ENCODE results near the gene TGFBR2.

Gene TGFBR2

GRCh38 chr3:30629746-30630145 lies 23.3 kb downstream of the TGFBR2 start:
- peak overlapping the region; percentile 77 for H3K27ac ChIP-seq (replicated peaks)

GRCh38 chr3:30630238-30631030 lies 24.0 kb downstream of the TGFBR2 start:
- H3K27ac ChIP-seq (replicated peaks): peak overlapping the region; percentile 77
- H3K27me3 ChIP-seq (ENCODE audit: insufficient read depth, poor library complexity, severe bottlenecking): no peaks in the 10 kb centered on the region
- H3K4me3 ChIP-seq (replicated peaks; ENCODE audit: insufficient read depth, low read length): no peak overlapping the region
- TF ChIP-seq POLR2AphosphoS5 (IDR thresholded peaks at IDR 0.05; ENCODE audit: low read depth) (no peak), REST (IDR thresholded peaks at IDR 0.05; ENCODE audit: insufficient replicate concordance, low read depth) (no peak), CTCF (IDR thresholded peaks at IDR 0.05; ENCODE audit: insufficient read depth, low read length) (no peak), GABPA (IDR thresholded peaks at IDR 0.05; ENCODE audit: low read depth) (no peak)
- DNase-seq (ENCODE audit: low read depth in 1 of 2, low spot score in 1 of 2): no peak

More at GRCh38 chr3:30629746-30630145, 23.3 kb downstream of the TGFBR2 start:
- TF ChIP-seq POLR2AphosphoS5 (IDR thresholded peaks at IDR 0.05; ENCODE audit: low read depth) (no peak), REST (IDR thresholded peaks at IDR 0.05; ENCODE audit: insufficient replicate concordance, low read depth) (no peak), SPI1 (IDR thresholded peaks at IDR 0.05; ENCODE audit: borderline replicate concordance, low read depth) (no peak), GABPA (IDR thresholded peaks at IDR 0.05; ENCODE audit: low read depth) (no peak)
- Histone ChIP-seq H3K4me3 (replicated peaks; ENCODE audit: insufficient read depth, low read length) (no peak overlapping the region), H3K27me3 (ENCODE audit: insufficient read depth, poor library complexity, severe bottlenecking) (no peaks in the 10 kb centered on the region)
- no peak for DNase-seq (ENCODE audit: low read depth in 1 of 2, low spot score in 1 of 2)

- no peak overlapping the region for H3K4me3 ChIP-seq (replicated peaks; ENCODE audit: insufficient read depth, low read length)
- DNase-seq (ENCODE audit: low read depth in 1 of 2, low spot score in 1 of 2): peak; percentile 41 to 64
- H3K27me3 ChIP-seq (ENCODE audit: insufficient read depth, poor library complexity, severe bottlenecking): no peaks in the 10 kb centered on the region
- TF ChIP-seq GABPA (IDR thresholded peaks at IDR 0.05; ENCODE audit: low read depth) (no peak), SPI1 (IDR thresholded peaks at IDR 0.05; ENCODE audit: borderline replicate concordance, low read depth) (0 out of 2 replicates have a peak, but pooled peaks have one; percentile 1), REST (IDR thresholded peaks at IDR 0.05; ENCODE audit: insufficient replicate concordance, low read depth) (no peak)
- peak overlapping the region; percentile 77 for H3K27ac ChIP-seq (replicated peaks)
Observed at GRCh38 chr3:30631243-30631904, 25.0 kb downstream of the TGFBR2 start.

GRCh38 chr3:30632065-30632464 lies 25.7 kb downstream of the TGFBR2 start:
- H3K27me3 ChIP-seq (ENCODE audit: insufficient read depth, poor library complexity, severe bottlenecking): no peaks in the 10 kb centered on the region
- peak overlapping the region; percentile 77 for H3K27ac ChIP-seq (replicated peaks)
- DNase-seq (ENCODE audit: low read depth in 1 of 2, low spot score in 1 of 2): no peak
- H3K4me3 ChIP-seq (replicated peaks; ENCODE audit: insufficient read depth, low read length): no peak overlapping the region
- TF ChIP-seq CTCF (IDR thresholded peaks at IDR 0.05; ENCODE audit: insufficient read depth, low read length): no peak
- TF ChIP-seq GABPA (IDR thresholded peaks at IDR 0.05; ENCODE audit: low read depth): no peak
- no peak for TF ChIP-seq REST (IDR thresholded peaks at IDR 0.05; ENCODE audit: insufficient replicate concordance, low read depth)
- no peak for TF ChIP-seq SPI1 (IDR thresholded peaks at IDR 0.05; ENCODE audit: borderline replicate concordance, low read depth)
- no peak for TF ChIP-seq POLR2AphosphoS5 (IDR thresholded peaks at IDR 0.05; ENCODE audit: low read depth)

Data from HL-60 (cell line).